Lung (tissue), 12 donors: Measurements from ENCODE around the gene MAP3K20. TPM values are rescaled to one million over a fixed set of nuclear protein-coding genes. Genes with fewer than 3 reads are reported as not detected.

Experiments used
- ATAC-seq: fragments of 200-7000 bp; cut with Tn5 transposase; one replicate; pipeline ENCODE4 v1.9.1; 2020; ENCODE audit warnings: moderate number of reproducible peaks; ENCODE audit not compliant: insufficient read depth, low FRiP score
- DNase-seq, 3 donors: peaks; one replicate each; pipeline ENCODE4 v3.0.0-alpha.2; 2013 to 2017
- H3K27ac ChIP-seq, 2 donors: one replicate each; pipeline ENCODE4 v1.5.1; 2013; ENCODE audit warnings: mild to moderate bottlenecking in 2 of 2, moderate library complexity in 2 of 2, control low read depth in 1 of 2, inconsistent platforms in 1 of 2, low read depth in 1 of 2, low read length in 1 of 2
- H3K27me3 ChIP-seq, 3 donors: one replicate each; pipeline ENCODE4 v1.5.1; 2013; ENCODE audit warnings: low read length in 2 of 3; ENCODE audit not compliant: control insufficient read depth in 3 of 3, insufficient read depth in 3 of 3
- H3K36me3 ChIP-seq, 4 donors: one replicate each; pipeline ENCODE4 v1.5.1; 2013; ENCODE audit warnings: low read length in 4 of 4, mild to moderate bottlenecking in 1 of 4, moderate library complexity in 1 of 4; ENCODE audit not compliant: control insufficient read depth in 4 of 4, insufficient read depth in 4 of 4
- H3K4me1 ChIP-seq, 5 donors: one replicate each; pipeline ENCODE4 v1.5.1; 2013; ENCODE audit warnings: low read length in 5 of 5, mild to moderate bottlenecking in 2 of 5, moderate library complexity in 1 of 5; ENCODE audit not compliant: control insufficient read depth in 5 of 5, insufficient read depth in 5 of 5
- H3K4me3 ChIP-seq: one replicate; pipeline ENCODE4 v1.5.1; 2013; ENCODE audit warnings: mild to moderate bottlenecking, control low read depth, moderate library complexity
- H3K9ac ChIP-seq, 2 donors: one replicate each; pipeline ENCODE4 v1.5.1; 2013; ENCODE audit warnings: low read length in 2 of 2, control low read depth in 1 of 2; ENCODE audit not compliant: insufficient read depth in 1 of 2
- H3K9me3 ChIP-seq, 4 donors: one replicate each; pipeline ENCODE4 v1.5.1; 2013; ENCODE audit warnings: low read length in 3 of 4, mild to moderate bottlenecking in 1 of 4, moderate library complexity in 1 of 4; ENCODE audit not compliant: control insufficient read depth in 4 of 4, insufficient read depth in 3 of 4
- CTCF ChIP-seq: IDR thresholded peaks from 2 replicates; pipeline ENCODE4 v1.5.1; 2012; ENCODE audit warnings: mild to moderate bottlenecking; ENCODE audit errors: control extremely low read depth, extremely low read depth
- whole genome bisulfite sequencing, 2 donors: extraction: QIAGEN DNeasy Blood & Tissue Kit; methylation state at CpG; one replicate each; pipeline ENCODE4 v1.1.7; 2013; 5-methylcytosine and 5-hydroxymethylcytosine counted together
- polyA plus RNA-seq, 2 donors: library from polyadenylated mRNA; stranded (reverse); fragments of 200-250 nt; gene quantifications; one replicate each; pipeline ENCODE4 v1.2.1, GENCODE V29; 2013
- total RNA-seq, 2 donors: library from RNA; depleted of rRNA in 1 of 2; stranded (reverse); fragments of >200 nt in 1 of 2; gene quantifications; one replicate each; pipeline ENCODE4 v1.2.1, GENCODE V29; 2014 to 2021
- donor health status: control.
- donor health status: control.
- donor health status: Bipolar disorder and iron deficiency.
- donor health status: healthy.
- donor health status: DM: yes; HTN: yes; CAD: no.

Gene MAP3K20
- total and polyA plus RNA-seq, 4 donors = 13.4 to 71.6 (median 31.6) TPM

GRCh38 chr2:173149491-173149890 lies 73.8 kb downstream of the MAP3K20 start:
- 77 to 91% methylated on average over 4 of the region's 4 CpGs for WGBS, 2 donors
- H3K4me3 ChIP-seq = no peak overlapping the region
- no peaks in the 10 kb centered on the region for H3K36me3 ChIP-seq
- no peak overlapping the region for H3K9ac ChIP-seq
- peaks cover 0 to 44% (median 0%) of the 10 kb centered on the region in 5 donors for H3K4me1 ChIP-seq
- H3K27ac ChIP-seq = no peak overlapping the region
- H3K27me3 ChIP-seq = no peaks in the 10 kb centered on the region
- DNase-seq (no peak), ATAC-seq (no peak)
- H3K9me3 ChIP-seq = no peaks in the 10 kb centered on the region
- no peak for TF ChIP-seq CTCF

DNA sequence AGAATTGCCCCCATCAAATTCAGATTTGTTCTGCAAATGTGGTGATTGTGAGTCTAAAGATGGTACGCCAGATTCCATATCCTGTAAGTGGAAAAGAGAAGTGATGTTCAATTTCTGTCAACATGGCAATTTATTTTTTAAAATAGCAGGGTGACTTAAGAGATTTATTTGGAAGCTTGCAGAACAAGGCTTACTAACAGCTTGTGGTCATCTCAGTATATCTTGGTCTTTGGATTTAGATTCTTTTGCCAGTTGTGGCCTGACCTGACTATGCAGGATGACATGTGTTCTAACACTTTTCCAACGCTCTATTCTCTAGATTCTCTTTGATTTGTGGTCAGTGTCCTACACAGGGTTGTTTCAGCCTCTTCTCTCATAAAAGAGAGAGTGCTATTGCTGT lies 74.4 kb downstream of the MAP3K20 start:
- WGBS, 2 donors = 73 to 82% methylated on average over 2 of the region's 2 CpGs

GRCh38 chr2:173150963-173151362 lies 75.3 kb downstream of the MAP3K20 start:
- no peak for DNase-seq
- peaks cover 0 to 44% (median 0%) of the 10 kb centered on the region in 5 donors for H3K4me1 ChIP-seq
- H3K27ac ChIP-seq = peak overlapping the region in 1 of 2 donors; percentile 45
- no peak for ATAC-seq
- H3K27me3 ChIP-seq = no peaks in the 10 kb centered on the region
- no peak for TF ChIP-seq CTCF
- no peak overlapping the region for H3K9ac ChIP-seq
- no peaks in the 10 kb centered on the region for H3K9me3 ChIP-seq
- no peak overlapping the region for H3K4me3 ChIP-seq
- peaks cover 0 to 4% (median 0%) of the 10 kb centered on the region in 4 donors for H3K36me3 ChIP-seq

More for the DNA sequence above, 74.4 kb downstream of the MAP3K20 start:
- DNase-seq (no peak), ATAC-seq (no peak)
- H3K27me3 ChIP-seq = no peaks in the 10 kb centered on the region
- peaks cover 0 to 44% (median 0%) of the 10 kb centered on the region in 5 donors for H3K4me1 ChIP-seq
- no peak for TF ChIP-seq CTCF
- H3K27ac ChIP-seq = peak overlapping the region in 1 of 2 donors; percentile 73
- no peaks in the 10 kb centered on the region for H3K36me3 ChIP-seq
- H3K9me3 ChIP-seq = no peaks in the 10 kb centered on the region
- no peak overlapping the region for H3K4me3 ChIP-seq
- H3K9ac ChIP-seq = no peak overlapping the region
